ENCODE data around the gene TTC7B. TPM values are rescaled to one million over a fixed set of nuclear protein-coding genes. Genes with fewer than 3 reads are reported as not detected.

TTC7B gene
- total and polyA plus RNA-seq, 2 experiments from 2014 or later: 7.9 to 28.6 TPM

DNA sequence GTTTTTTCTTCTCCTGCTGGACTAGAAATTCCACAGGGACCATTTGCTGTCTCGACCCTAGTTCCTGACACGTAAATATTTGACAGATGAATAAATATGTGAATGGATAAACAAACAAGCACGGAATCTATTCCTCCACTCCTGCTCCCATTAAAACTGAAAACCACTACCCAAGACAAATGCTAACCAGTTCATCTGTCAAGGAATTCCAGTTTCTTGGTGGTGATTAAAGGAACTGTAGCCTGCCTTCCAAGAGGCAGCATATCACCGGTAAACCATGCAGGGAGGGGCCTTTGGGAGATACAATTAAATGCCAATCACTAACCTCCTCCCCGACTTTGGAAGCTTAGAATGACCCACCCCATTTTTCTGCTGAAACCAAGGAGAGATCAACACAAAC lies 95.4 kb downstream of the TTC7B start:
- H3K9me2 ChIP-seq (ENCODE audit: insufficient read depth): peaks cover 5% of the 10 kb centered on the region; the same call in 1 of the 2 replicates
- H3K27ac Mint-ChIP-seq: no peak overlapping the region
- no peak overlapping the region for H3K27ac ChIP-seq (ENCODE audit: low read depth)
- no peaks in the 10 kb centered on the region for H3F3A ChIP-seq (replicated peaks; ENCODE audit: low read depth)
- peaks cover 33% of the 10 kb centered on the region for H3K4me1 Mint-ChIP-seq
- H4K20me1 ChIP-seq (replicated peaks; ENCODE audit: insufficient read depth): no peaks in the 10 kb centered on the region
- no peak overlapping the region for H3K4me3 Mint-ChIP-seq
- H3K9me3 Mint-ChIP-seq: no peaks in the 10 kb centered on the region
- H3K36me3 ChIP-seq (ENCODE audit: insufficient read depth): no peaks in the 10 kb centered on the region
- H3K4me1 ChIP-seq (ENCODE audit: insufficient read depth): peaks cover 7% of the 10 kb centered on the region
- H3K27me3 ChIP-seq (ENCODE audit: insufficient read depth): no peaks in the 10 kb centered on the region
- H3K27me3 Mint-ChIP-seq (ENCODE audit: insufficient read depth, low read depth, poor library complexity): peaks cover 9% of the 10 kb centered on the region
- no peaks in the 10 kb centered on the region for H3K79me2 ChIP-seq (replicated peaks; ENCODE audit: insufficient read depth)
- no peak overlapping the region for H3K4me2 ChIP-seq
- no peak overlapping the region for H2AFZ ChIP-seq
- no peaks in the 10 kb centered on the region for H3K36me3 Mint-ChIP-seq (ENCODE audit: low read depth)
- TF ChIP-seq, protein P1, sequence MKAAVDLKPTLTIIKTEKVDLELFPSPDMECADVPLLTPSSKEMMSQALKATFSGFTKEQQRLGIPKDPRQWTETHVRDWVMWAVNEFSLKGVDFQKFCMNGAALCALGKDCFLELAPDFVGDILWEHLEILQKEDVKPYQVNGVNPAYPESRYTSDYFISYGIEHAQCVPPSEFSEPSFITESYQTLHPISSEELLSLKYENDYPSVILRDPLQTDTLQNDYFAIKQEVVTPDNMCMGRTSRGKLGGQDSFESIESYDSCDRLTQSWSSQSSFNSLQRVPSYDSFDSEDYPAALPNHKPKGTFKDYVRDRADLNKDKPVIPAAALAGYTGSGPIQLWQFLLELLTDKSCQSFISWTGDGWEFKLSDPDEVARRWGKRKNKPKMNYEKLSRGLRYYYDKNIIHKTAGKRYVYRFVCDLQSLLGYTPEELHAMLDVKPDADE (IDR thresholded peaks at IDR 0.05): no peak
- TF ChIP-seq EZH2 (IDR thresholded peaks at IDR 0.05; ENCODE audit: low read depth, unreplicated experiment) (no peak), JUNB (IDR thresholded peaks at IDR 0.05; ENCODE audit: unreplicated experiment) (no peak), POLR2AphosphoS5 (IDR thresholded peaks at IDR 0.05; ENCODE audit: low read depth) (no peak), ZNF331 (CRISPR knock-in tag; IDR thresholded peaks at IDR 0.05; ENCODE audit: low read depth) (no peak), EZH2phosphoT487 (IDR thresholded peaks at IDR 0.05; ENCODE audit: unreplicated experiment) (no peak), ZNF114 (CRISPR knock-in tag; IDR thresholded peaks at IDR 0.05) (no peak)
- TF ChIP-seq, protein P2, sequence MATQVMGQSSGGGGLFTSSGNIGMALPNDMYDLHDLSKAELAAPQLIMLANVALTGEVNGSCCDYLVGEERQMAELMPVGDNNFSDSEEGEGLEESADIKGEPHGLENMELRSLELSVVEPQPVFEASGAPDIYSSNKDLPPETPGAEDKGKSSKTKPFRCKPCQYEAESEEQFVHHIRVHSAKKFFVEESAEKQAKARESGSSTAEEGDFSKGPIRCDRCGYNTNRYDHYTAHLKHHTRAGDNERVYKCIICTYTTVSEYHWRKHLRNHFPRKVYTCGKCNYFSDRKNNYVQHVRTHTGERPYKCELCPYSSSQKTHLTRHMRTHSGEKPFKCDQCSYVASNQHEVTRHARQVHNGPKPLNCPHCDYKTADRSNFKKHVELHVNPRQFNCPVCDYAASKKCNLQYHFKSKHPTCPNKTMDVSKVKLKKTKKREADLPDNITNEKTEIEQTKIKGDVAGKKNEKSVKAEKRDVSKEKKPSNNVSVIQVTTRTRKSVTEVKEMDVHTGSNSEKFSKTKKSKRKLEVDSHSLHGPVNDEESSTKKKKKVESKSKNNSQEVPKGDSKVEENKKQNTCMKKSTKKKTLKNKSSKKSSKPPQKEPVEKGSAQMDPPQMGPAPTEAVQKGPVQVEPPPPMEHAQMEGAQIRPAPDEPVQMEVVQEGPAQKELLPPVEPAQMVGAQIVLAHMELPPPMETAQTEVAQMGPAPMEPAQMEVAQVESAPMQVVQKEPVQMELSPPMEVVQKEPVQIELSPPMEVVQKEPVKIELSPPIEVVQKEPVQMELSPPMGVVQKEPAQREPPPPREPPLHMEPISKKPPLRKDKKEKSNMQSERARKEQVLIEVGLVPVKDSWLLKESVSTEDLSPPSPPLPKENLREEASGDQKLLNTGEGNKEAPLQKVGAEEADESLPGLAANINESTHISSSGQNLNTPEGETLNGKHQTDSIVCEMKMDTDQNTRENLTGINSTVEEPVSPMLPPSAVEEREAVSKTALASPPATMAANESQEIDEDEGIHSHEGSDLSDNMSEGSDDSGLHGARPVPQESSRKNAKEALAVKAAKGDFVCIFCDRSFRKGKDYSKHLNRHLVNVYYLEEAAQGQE (IDR thresholded peaks at IDR 0.05; ENCODE audit: unreplicated experiment): no peak
- DNase-seq (ENCODE audit: low spot score): no peak
- no peak overlapping the region for H3K4me3 ChIP-seq
- ATAC-seq: no peak

DNA sequence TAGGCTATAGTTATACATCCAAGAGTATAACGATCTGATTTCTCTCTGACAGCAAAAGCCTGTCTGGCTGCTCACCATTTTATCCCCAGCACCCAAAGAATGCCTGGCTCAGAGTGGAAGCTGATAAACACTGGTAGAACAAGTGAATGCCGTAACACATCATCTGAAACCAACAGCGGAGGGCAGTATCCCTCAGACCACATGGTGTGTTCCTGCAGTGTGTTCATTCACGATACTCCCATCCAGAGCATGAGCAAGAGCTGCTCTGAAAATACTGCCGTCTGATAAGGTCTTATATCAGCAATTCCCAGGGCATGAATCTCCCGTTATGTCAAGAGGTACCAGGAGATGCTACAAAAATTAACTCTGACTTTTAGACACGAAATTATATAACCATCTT lies 95.9 kb downstream of the TTC7B start:
- no peaks in the 10 kb centered on the region for H3K79me2 ChIP-seq (replicated peaks; ENCODE audit: insufficient read depth)
- DNase-seq (ENCODE audit: low spot score) (no peak), ATAC-seq (peak; percentile 60)
- no peaks in the 10 kb centered on the region for H3K36me3 ChIP-seq (ENCODE audit: insufficient read depth)
- peaks cover 38% of the 10 kb centered on the region for H3K4me1 Mint-ChIP-seq
- peaks cover 12% of the 10 kb centered on the region for H3K4me1 ChIP-seq (ENCODE audit: insufficient read depth)
- no peak overlapping the region for H3K27ac ChIP-seq (ENCODE audit: low read depth)
- no peak overlapping the region for H3K4me2 ChIP-seq
- H3K9me3 Mint-ChIP-seq: no peaks in the 10 kb centered on the region
- H3K27me3 ChIP-seq (ENCODE audit: insufficient read depth): no peaks in the 10 kb centered on the region
- TF ChIP-seq, protein P3, sequence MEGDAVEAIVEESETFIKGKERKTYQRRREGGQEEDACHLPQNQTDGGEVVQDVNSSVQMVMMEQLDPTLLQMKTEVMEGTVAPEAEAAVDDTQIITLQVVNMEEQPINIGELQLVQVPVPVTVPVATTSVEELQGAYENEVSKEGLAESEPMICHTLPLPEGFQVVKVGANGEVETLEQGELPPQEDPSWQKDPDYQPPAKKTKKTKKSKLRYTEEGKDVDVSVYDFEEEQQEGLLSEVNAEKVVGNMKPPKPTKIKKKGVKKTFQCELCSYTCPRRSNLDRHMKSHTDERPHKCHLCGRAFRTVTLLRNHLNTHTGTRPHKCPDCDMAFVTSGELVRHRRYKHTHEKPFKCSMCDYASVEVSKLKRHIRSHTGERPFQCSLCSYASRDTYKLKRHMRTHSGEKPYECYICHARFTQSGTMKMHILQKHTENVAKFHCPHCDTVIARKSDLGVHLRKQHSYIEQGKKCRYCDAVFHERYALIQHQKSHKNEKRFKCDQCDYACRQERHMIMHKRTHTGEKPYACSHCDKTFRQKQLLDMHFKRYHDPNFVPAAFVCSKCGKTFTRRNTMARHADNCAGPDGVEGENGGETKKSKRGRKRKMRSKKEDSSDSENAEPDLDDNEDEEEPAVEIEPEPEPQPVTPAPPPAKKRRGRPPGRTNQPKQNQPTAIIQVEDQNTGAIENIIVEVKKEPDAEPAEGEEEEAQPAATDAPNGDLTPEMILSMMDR (conservative IDR thresholded peaks at IDR 0.05; ENCODE audit: low read depth in 2 of 2): peak in 1 of 2 experiments; percentile 36; a peak in 2 of 4 replicates
- TF ChIP-seq, protein P1 (IDR thresholded peaks at IDR 0.05): no peak
- no peak overlapping the region for H3K4me3 Mint-ChIP-seq
- H3F3A ChIP-seq (replicated peaks; ENCODE audit: low read depth): no peaks in the 10 kb centered on the region
- peaks cover 5% of the 10 kb centered on the region; the same call in 1 of the 2 replicates for H3K9me2 ChIP-seq (ENCODE audit: insufficient read depth)
- no peaks in the 10 kb centered on the region for H3K36me3 Mint-ChIP-seq (ENCODE audit: low read depth)
- no peak overlapping the region for H3K4me3 ChIP-seq
- no peaks in the 10 kb centered on the region for H4K20me1 ChIP-seq (replicated peaks; ENCODE audit: insufficient read depth)
- H3K27me3 Mint-ChIP-seq (ENCODE audit: insufficient read depth, low read depth, poor library complexity): peaks cover 6% of the 10 kb centered on the region
- H2AFZ ChIP-seq: no peak overlapping the region
- H3K27ac Mint-ChIP-seq: no peak overlapping the region

All from GM23338 (cell line).